Endothelial cell (in vitro differentiated cells): ENCODE data around the gene DEAF1. TPM values are rescaled to one million over a fixed set of nuclear protein-coding genes. Genes with fewer than 3 reads are reported as not detected.

ENCODE experiments used
- DNase-seq: peaks from one replicate; pipeline ENCODE4 v3.0.0; 2021; ENCODE audit warnings: low spot score
- H3K27ac Mint-ChIP-seq: one replicate; pipeline ENCODE4 v1.8.0; 2021; ENCODE audit warnings: mixed read lengths, inconsistent platforms; ENCODE audit not compliant: unreplicated experiment
- H3K27me3 Mint-ChIP-seq: one replicate; pipeline ENCODE4 v1.8.0; 2021; ENCODE audit warnings: mild to moderate bottlenecking, moderate library complexity, mixed read lengths, inconsistent platforms; ENCODE audit not compliant: unreplicated experiment
- H3K36me3 Mint-ChIP-seq: one replicate; pipeline ENCODE4 v1.8.0; 2021; ENCODE audit warnings: mild to moderate bottlenecking, low read depth, mixed read lengths, inconsistent platforms; ENCODE audit not compliant: unreplicated experiment
- H3K4me1 Mint-ChIP-seq: one replicate; pipeline ENCODE4 v1.8.0; 2021; ENCODE audit warnings: mild to moderate bottlenecking, mixed read lengths, inconsistent platforms; ENCODE audit not compliant: unreplicated experiment
- H3K4me3 Mint-ChIP-seq: one replicate; pipeline ENCODE4 v1.8.0; 2021; ENCODE audit warnings: mild to moderate bottlenecking, mixed read lengths, inconsistent platforms; ENCODE audit not compliant: unreplicated experiment
- H3K9me3 Mint-ChIP-seq: one replicate; pipeline ENCODE4 v1.8.0; 2021; ENCODE audit warnings: mixed read lengths, inconsistent platforms; ENCODE audit not compliant: unreplicated experiment
- total RNA-seq: library from RNA; stranded (reverse); fragmentation: NEBNext Ultra II Directional; extraction: Animal tissue kit (Norgen Biotek cat#: 25700); gene quantifications from one replicate; pipeline ENCODE4 v1.2.1, GENCODE V29; 2021; ENCODE audit not compliant: unreplicated experiment
- TF ChIP-seq, protein P1 (sequence below): fragments of 200-600 bp; sonication (generic); IDR thresholded peaks from one replicate; pipeline ENCODE4 v1.5.0; 2021; ENCODE audit warnings: antibody characterized with exemption; ENCODE audit not compliant: unreplicated experiment

The DEAF1 gene
- total RNA-seq, 1 donor from 2014 or later: 118 TPM

DNA sequence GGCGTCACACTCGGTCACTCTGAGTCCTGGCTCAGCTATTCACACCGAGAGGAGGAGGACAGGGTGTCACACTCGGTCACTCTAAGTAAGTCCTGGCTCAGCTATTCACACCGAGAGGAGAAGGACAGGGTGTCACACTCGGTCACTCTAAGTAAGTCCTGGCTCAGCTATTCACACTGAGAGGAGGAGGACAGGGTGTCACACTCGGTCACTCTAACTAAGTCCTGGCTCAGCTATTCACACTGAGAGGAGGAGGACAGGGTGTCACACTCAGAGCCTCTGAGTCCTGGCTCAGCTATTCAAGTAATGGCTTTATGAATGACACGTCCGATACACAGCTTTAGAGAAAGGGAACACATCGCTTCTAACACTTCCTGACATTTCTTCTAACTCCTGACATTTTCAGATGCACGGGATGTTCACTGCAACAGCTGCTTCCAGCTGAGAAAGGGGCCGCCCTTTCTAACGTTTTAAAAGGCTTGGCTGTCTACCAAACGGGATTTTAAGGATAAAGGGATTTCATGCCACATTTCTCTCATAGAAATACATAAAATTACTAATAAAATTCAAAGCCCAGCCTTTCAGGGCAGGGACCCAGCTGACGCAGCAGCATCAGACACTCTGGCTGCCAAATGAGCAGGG is 29.8 kb downstream of the DEAF1 start:
- H3K9me3 Mint-ChIP-seq: no peaks in the 10 kb centered on the region
- H3K27me3 Mint-ChIP-seq: peaks cover 6% of the 10 kb centered on the region
- H3K4me1 Mint-ChIP-seq: no peaks in the 10 kb centered on the region
- peak overlapping the region; percentile 69 for H3K4me3 Mint-ChIP-seq
- H3K36me3 Mint-ChIP-seq: peaks cover 23% of the 10 kb centered on the region
- TF ChIP-seq, protein P1, sequence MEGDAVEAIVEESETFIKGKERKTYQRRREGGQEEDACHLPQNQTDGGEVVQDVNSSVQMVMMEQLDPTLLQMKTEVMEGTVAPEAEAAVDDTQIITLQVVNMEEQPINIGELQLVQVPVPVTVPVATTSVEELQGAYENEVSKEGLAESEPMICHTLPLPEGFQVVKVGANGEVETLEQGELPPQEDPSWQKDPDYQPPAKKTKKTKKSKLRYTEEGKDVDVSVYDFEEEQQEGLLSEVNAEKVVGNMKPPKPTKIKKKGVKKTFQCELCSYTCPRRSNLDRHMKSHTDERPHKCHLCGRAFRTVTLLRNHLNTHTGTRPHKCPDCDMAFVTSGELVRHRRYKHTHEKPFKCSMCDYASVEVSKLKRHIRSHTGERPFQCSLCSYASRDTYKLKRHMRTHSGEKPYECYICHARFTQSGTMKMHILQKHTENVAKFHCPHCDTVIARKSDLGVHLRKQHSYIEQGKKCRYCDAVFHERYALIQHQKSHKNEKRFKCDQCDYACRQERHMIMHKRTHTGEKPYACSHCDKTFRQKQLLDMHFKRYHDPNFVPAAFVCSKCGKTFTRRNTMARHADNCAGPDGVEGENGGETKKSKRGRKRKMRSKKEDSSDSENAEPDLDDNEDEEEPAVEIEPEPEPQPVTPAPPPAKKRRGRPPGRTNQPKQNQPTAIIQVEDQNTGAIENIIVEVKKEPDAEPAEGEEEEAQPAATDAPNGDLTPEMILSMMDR: no peak
- no peak overlapping the region for H3K27ac Mint-ChIP-seq
- DNase-seq: no peak

DNA sequence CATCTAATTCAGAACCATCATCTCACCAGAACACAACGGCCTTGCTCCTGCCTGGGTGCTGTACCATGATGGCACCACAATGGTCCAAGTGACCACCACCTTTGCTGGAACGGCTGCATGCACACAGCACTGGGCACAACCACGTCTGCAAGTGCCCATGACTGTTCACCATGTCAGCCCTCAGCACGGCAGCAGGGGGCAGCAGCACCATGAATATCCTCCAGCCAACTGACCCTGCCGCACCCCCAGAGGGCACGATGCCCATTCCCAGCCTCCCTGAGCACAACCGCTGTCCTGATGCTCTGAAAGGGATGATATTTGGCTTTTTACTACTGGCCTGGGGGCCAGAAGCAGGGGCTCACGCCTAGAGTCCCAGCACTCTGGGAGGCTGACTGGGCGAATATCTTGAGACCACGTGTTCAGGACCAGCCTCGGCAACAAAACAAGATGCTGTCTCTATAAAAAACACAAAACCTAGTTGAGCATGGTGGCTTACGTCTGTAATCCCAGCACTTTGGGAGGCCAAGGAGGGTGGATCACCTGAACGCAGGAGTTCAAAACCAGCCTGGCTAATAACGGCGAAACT is 32.2 kb downstream of the DEAF1 start:
- H3K27ac Mint-ChIP-seq: no peak overlapping the region
- H3K9me3 Mint-ChIP-seq: no peaks in the 10 kb centered on the region
- H3K4me3 Mint-ChIP-seq: no peak overlapping the region
- DNase-seq: peak; percentile 63
- peaks cover 27% of the 10 kb centered on the region for H3K36me3 Mint-ChIP-seq
- TF ChIP-seq, protein P1: peak; percentile 63
- peaks cover 6% of the 10 kb centered on the region for H3K27me3 Mint-ChIP-seq
- no peaks in the 10 kb centered on the region for H3K4me1 Mint-ChIP-seq

DNA sequence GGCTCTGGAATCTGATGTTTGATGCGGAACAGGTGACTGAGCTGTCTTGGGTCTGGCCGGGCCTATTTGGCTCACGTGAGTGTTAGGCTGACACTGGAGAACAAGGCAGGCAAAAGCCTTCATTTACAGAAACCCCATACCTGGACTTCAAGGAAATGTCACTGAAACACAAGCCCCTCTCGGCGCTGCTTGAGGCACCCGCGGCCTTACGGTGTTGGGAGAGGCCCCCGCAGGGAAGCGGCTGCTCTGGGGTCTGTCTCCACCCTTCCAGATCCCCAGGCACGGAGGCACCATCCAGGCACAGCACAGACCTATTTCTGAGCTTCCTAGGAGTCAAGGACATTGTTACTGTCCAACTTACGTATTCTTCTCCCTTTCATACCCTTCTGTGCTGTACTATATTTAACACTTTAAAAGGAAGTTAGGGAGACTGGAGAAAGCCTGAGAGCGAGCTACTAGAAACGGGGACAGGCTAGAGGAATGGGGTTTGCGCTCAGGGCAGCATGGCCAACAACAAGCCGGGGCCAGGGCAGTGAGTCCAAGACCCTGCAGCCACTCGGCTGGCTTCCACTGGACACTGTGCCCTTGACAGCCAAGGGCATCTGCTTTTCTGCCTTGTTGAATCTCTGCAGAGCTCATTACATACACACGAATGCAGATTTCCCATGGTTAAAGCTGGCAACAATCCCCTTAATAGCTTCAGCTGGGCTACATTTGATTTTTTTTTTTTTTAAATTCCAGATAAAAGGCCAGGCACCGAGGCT is 34.2 kb downstream of the DEAF1 start:
- H3K27ac Mint-ChIP-seq: no peak overlapping the region
- peaks cover 6% of the 10 kb centered on the region for H3K27me3 Mint-ChIP-seq
- TF ChIP-seq, protein P1: no peak
- H3K9me3 Mint-ChIP-seq: no peaks in the 10 kb centered on the region
- H3K36me3 Mint-ChIP-seq: peaks cover 22% of the 10 kb centered on the region
- H3K4me3 Mint-ChIP-seq: no peak overlapping the region
- DNase-seq: no peak
- no peaks in the 10 kb centered on the region for H3K4me1 Mint-ChIP-seq

DNA sequence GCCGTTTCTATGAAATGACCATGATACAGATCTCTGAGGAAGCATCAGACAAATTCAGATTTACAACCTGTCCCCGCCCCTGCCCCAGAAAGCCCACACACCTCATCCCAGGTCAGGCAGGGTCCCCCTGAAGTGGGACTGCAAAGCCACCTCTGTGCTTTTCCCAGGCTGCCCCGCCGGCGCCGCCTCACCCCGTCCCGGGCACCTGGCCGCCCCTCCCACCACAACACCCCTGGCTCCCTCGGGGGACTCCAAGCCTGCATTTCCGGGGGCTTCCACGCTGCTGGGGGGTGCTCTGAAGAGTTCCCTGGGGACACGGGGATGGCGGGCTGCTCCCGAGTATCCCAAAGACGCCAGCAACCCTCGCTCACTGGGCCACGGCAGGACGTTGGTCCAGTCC is 34.7 kb downstream of the DEAF1 start:
- DNase-seq: no peak
- peaks cover 22% of the 10 kb centered on the region for H3K36me3 Mint-ChIP-seq
- H3K4me3 Mint-ChIP-seq: no peak overlapping the region
- H3K9me3 Mint-ChIP-seq: no peaks in the 10 kb centered on the region
- no peaks in the 10 kb centered on the region for H3K4me1 Mint-ChIP-seq
- TF ChIP-seq, protein P1: no peak
- H3K27me3 Mint-ChIP-seq: peaks cover 6% of the 10 kb centered on the region
- H3K27ac Mint-ChIP-seq: no peak overlapping the region
